ENCODE measurements around the gene MED7.

Gene MED7

GRCh38 chr5:157182143-157182757, 39.6 kb upstream of the MED7 start:
- Histone ChIP-seq H3K9me3 (ENCODE audit: insufficient read depth, low read length, severe bottlenecking) (no peaks in the 10 kb centered on the region), H3K9ac (ENCODE audit: low read depth, low read length) (peak overlapping the region; percentile 73), H3K4me2 (ENCODE audit: insufficient read depth, low read length) (peak overlapping the region; percentile 68), H2AFZ (ENCODE audit: low read depth, low read length) (no peak overlapping the region), H3K36me3 (ENCODE audit: insufficient read depth, low read length) (peaks cover 41% of the 10 kb centered on the region), H3K4me1 (ENCODE audit: insufficient read depth, low read length) (peaks cover 73% of the 10 kb centered on the region), H4K20me1 (ENCODE audit: insufficient read depth, low read length) (peaks cover 15% of the 10 kb centered on the region; the same call in 1 of the 2 replicates), H3K4me3 (ENCODE audit: low read depth in 1 of 2, low read length in 2 of 2) (peak overlapping the region; percentile 68 to 71), H3K27ac (ENCODE audit: low read length) (peak overlapping the region; percentile 97), H3K79me2 (ENCODE audit: insufficient read depth, low read length) (peaks cover 79% of the 10 kb centered on the region), H3K27me3 (ENCODE audit: insufficient read depth, low read length, poor library complexity) (no peaks in the 10 kb centered on the region)
- peak; percentile 35; the same call in 1 of the 3 replicates for ATAC-seq (ENCODE audit: insufficient read depth, low read depth)
- TF ChIP-seq CTCF (IDR thresholded peaks at IDR 0.05; ENCODE audit: borderline replicate concordance, extremely low read depth, low read length, poor library complexity, severe bottlenecking) (no peak), EZH2 (IDR thresholded peaks at IDR 0.05; ENCODE audit: borderline replicate concordance, low read depth, low read length, severe bottlenecking) (no peak)
- no peak for DNase-seq

- Histone ChIP-seq H3K4me2 (ENCODE audit: insufficient read depth, low read length) (peak within 1 kb of the TSS; percentile 68), H3K36me3 (ENCODE audit: insufficient read depth, low read length) (peaks cover 25% of the 10 kb centered on the region), H3K4me1 (ENCODE audit: insufficient read depth, low read length) (peaks cover 61% of the 10 kb centered on the region), H4K20me1 (ENCODE audit: insufficient read depth, low read length) (peaks cover 8% of the 10 kb centered on the region; the same call in 1 of the 2 replicates), H2AFZ (ENCODE audit: low read depth, low read length) (peak within 1 kb of the TSS; percentile 53), H3K79me2 (ENCODE audit: insufficient read depth, low read length) (peaks cover 63% of the 10 kb centered on the region), H3K9ac (ENCODE audit: low read depth, low read length) (peak within 1 kb of the TSS; percentile 73), H3K27ac (ENCODE audit: low read length) (peak within 1 kb of the TSS; percentile 97), H3K9me3 (ENCODE audit: insufficient read depth, low read length, severe bottlenecking) (no peaks in the 10 kb centered on the region), H3K4me3 (ENCODE audit: low read depth in 1 of 2, low read length in 2 of 2) (peak within 1 kb of the TSS; percentile 68 to 71), H3K27me3 (ENCODE audit: insufficient read depth, low read length, poor library complexity) (no peaks in the 10 kb centered on the region)
- ATAC-seq (ENCODE audit: insufficient read depth, low read depth) (peak; percentile 86), DNase-seq (peak; percentile 78)
- TF ChIP-seq CTCF (IDR thresholded peaks at IDR 0.05; ENCODE audit: borderline replicate concordance, extremely low read depth, low read length, poor library complexity, severe bottlenecking) (no peak), EZH2 (IDR thresholded peaks at IDR 0.05; ENCODE audit: borderline replicate concordance, low read depth, low read length, severe bottlenecking) (no peak)
Measured at GRCh38 chr5:157180374-157181264, 38.0 kb upstream of the MED7 start, which contains the start of gene ITK. TSS of gene ITK (plus strand) at chr5:157180840. CDS start at chr5:157180978, 138 bp downstream.

- Histone ChIP-seq H3K9me3 (ENCODE audit: insufficient read depth, low read length, severe bottlenecking) (no peaks in the 10 kb centered on the region), H3K4me3 (ENCODE audit: low read depth in 1 of 2, low read length in 2 of 2) (no peak overlapping the region; a peak in 1 of 4 replicates), H3K27ac (ENCODE audit: low read length) (peak overlapping the region; percentile 97), H2AFZ (ENCODE audit: low read depth, low read length) (0 out of 2 replicates have a peak overlapping the region, but pooled peaks have one; percentile 2), H3K27me3 (ENCODE audit: insufficient read depth, low read length, poor library complexity) (no peaks in the 10 kb centered on the region), H3K9ac (ENCODE audit: low read depth, low read length) (peak overlapping the region; percentile 73), H3K36me3 (ENCODE audit: insufficient read depth, low read length) (peaks cover 8% of the 10 kb centered on the region), H3K4me2 (ENCODE audit: insufficient read depth, low read length) (peak overlapping the region; percentile 68), H4K20me1 (ENCODE audit: insufficient read depth, low read length) (peaks cover 2% of the 10 kb centered on the region; the same call in 1 of the 2 replicates), H3K4me1 (ENCODE audit: insufficient read depth, low read length) (peaks cover 45% of the 10 kb centered on the region), H3K79me2 (ENCODE audit: insufficient read depth, low read length) (peaks cover 46% of the 10 kb centered on the region)
- TF ChIP-seq CTCF (IDR thresholded peaks at IDR 0.05; ENCODE audit: borderline replicate concordance, extremely low read depth, low read length, poor library complexity, severe bottlenecking), result no peak
- no peak for TF ChIP-seq EZH2 (IDR thresholded peaks at IDR 0.05; ENCODE audit: borderline replicate concordance, low read depth, low read length, severe bottlenecking)
- DNase-seq (no peak), ATAC-seq (ENCODE audit: insufficient read depth, low read depth) (peak; percentile 15; the same call in 1 of the 3 replicates)
Measured at GRCh38 chr5:157178966-157179365, 36.3 kb upstream of the MED7 start.
